Osteocyte (in vitro differentiated cells): ENCODE measurements around the gene KHNYN. TPM values are rescaled to one million over a fixed set of nuclear protein-coding genes. Genes with fewer than 3 reads are reported as not detected.

Experiments used
- DNase-seq: peaks from one replicate; pipeline ENCODE4 v3.0.0; 2021; ENCODE audit warnings: mixed read lengths; ENCODE audit not compliant: unreplicated experiment; ENCODE audit errors: extremely low spot score
- H3K27ac Mint-ChIP-seq: one replicate; pipeline ENCODE4 v1.8.0; 2021; ENCODE audit warnings: mild to moderate bottlenecking, mixed read lengths; ENCODE audit not compliant: unreplicated experiment
- H3K27me3 Mint-ChIP-seq: one replicate; pipeline ENCODE4 v1.8.0; 2021; ENCODE audit warnings: mixed read lengths; ENCODE audit not compliant: unreplicated experiment
- H3K36me3 Mint-ChIP-seq: one replicate; pipeline ENCODE4 v1.8.0; 2021; ENCODE audit warnings: mixed read lengths; ENCODE audit not compliant: unreplicated experiment
- H3K4me1 Mint-ChIP-seq: one replicate; pipeline ENCODE4 v1.8.0; 2021; ENCODE audit warnings: mixed read lengths; ENCODE audit not compliant: unreplicated experiment
- H3K4me3 Mint-ChIP-seq: one replicate; pipeline ENCODE4 v1.8.0; 2021; ENCODE audit warnings: mild to moderate bottlenecking, moderate library complexity, mixed read lengths; ENCODE audit not compliant: unreplicated experiment
- H3K9me3 Mint-ChIP-seq: one replicate; pipeline ENCODE4 v1.8.0; 2021; ENCODE audit warnings: mixed read lengths; ENCODE audit not compliant: unreplicated experiment
- total RNA-seq: library from RNA; stranded (reverse); gene quantifications from 2 replicates; pipeline ENCODE4 v1.2.1, GENCODE V29; 2021
- TF ChIP-seq, protein P1 (sequence below): fragments of 200-600 bp; sonication (generic); IDR thresholded peaks from 2 replicates; pipeline ENCODE4 v1.5.0; 2021; ENCODE audit warnings: antibody characterized with exemption, mild to moderate bottlenecking, moderate library complexity

The KHNYN gene
- total RNA-seq, 1 donor from 2014 or later, result 60.9 TPM

DNA sequence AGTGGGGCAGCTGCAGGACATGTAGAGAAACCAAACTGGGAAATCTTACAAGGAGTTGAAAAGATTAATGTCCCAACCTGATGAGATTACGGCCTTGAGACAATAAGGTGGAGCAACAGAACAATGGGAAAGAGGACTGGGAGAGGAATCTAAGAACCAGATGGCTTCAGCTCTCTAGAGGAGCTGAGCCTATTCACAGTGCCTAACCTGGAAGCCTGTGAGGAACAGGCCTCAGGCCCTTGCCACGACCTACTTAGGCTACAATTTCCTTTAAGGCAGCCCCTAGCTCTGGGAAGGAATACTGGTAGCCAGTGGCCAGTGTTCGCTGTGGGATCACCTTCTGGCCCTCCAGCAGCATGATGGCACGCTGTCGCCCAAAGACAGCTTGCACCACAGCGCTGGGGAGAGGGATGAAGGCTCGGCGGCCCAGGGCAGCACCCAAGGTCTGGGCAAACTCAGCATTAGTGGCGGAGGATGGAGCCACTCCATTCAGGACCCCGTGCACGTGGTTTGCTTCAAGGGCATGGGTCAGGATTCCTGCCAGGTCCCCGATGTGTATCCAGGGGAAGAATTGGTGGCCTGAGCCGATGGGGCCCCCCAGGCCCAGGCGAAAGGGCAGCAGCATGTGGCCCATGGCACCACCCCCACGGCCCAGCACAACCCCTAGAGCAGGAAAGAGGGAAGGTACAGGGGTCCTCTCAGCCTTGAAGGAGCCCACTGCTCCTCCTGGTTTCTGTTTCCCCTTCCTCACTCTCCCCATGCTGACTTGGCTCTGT, 10.3 kb downstream of the KHNYN start:
- peaks cover 42% of the 10 kb centered on the region for H3K4me1 Mint-ChIP-seq
- no peaks in the 10 kb centered on the region for H3K9me3 Mint-ChIP-seq
- H3K4me3 Mint-ChIP-seq, result no peak overlapping the region
- no peak for DNase-seq
- no peaks in the 10 kb centered on the region for H3K27me3 Mint-ChIP-seq
- TF ChIP-seq, protein P1, sequence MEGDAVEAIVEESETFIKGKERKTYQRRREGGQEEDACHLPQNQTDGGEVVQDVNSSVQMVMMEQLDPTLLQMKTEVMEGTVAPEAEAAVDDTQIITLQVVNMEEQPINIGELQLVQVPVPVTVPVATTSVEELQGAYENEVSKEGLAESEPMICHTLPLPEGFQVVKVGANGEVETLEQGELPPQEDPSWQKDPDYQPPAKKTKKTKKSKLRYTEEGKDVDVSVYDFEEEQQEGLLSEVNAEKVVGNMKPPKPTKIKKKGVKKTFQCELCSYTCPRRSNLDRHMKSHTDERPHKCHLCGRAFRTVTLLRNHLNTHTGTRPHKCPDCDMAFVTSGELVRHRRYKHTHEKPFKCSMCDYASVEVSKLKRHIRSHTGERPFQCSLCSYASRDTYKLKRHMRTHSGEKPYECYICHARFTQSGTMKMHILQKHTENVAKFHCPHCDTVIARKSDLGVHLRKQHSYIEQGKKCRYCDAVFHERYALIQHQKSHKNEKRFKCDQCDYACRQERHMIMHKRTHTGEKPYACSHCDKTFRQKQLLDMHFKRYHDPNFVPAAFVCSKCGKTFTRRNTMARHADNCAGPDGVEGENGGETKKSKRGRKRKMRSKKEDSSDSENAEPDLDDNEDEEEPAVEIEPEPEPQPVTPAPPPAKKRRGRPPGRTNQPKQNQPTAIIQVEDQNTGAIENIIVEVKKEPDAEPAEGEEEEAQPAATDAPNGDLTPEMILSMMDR, result no peak
- H3K27ac Mint-ChIP-seq, result no peak overlapping the region
- H3K36me3 Mint-ChIP-seq, result peaks cover 28% of the 10 kb centered on the region

- Mint-ChIP-seq H3K4me1 (peaks cover 35% of the 10 kb centered on the region), H3K36me3 (peaks cover 32% of the 10 kb centered on the region), H3K27me3 (no peaks in the 10 kb centered on the region), H3K4me3 (peak overlapping the region; percentile 89), H3K27ac (peak overlapping the region; percentile 34), H3K9me3 (no peaks in the 10 kb centered on the region)
- TF ChIP-seq, protein P1, result no peak
- DNase-seq, result no peak
Observed at GRCh38 chr14:24440606-24441399, 11.0 kb downstream of the KHNYN start.

- Mint-ChIP-seq H3K27ac (peak overlapping the region; percentile 100), H3K36me3 (peaks cover 32% of the 10 kb centered on the region), H3K4me1 (peaks cover 28% of the 10 kb centered on the region), H3K4me3 (peak overlapping the region; percentile 89), H3K9me3 (no peaks in the 10 kb centered on the region), H3K27me3 (no peaks in the 10 kb centered on the region)
- DNase-seq, result no peak
- TF ChIP-seq, protein P1, result no peak
Observed at GRCh38 chr14:24441485-24441884, 11.7 kb downstream of the KHNYN start.

- Mint-ChIP-seq H3K4me1 (peaks cover 24% of the 10 kb centered on the region), H3K36me3 (peaks cover 30% of the 10 kb centered on the region), H3K27ac (peak overlapping the region; percentile 100), H3K27me3 (no peaks in the 10 kb centered on the region), H3K4me3 (peak overlapping the region; percentile 89), H3K9me3 (no peaks in the 10 kb centered on the region)
- TF ChIP-seq, protein P1, result no peak
- no peak for DNase-seq
Observed at GRCh38 chr14:24441904-24442239, 12.1 kb downstream of the KHNYN start.
